Neural cell (in vitro differentiated cells): ENCODE measurements around the gene ME3. TPM values are rescaled to one million over a fixed set of nuclear protein-coding genes. Genes with fewer than 3 reads are reported as not detected.

Experiments
- H2AFZ ChIP-seq: fragments of 200-600, 300-800 bp; sonication (generic), shearing (Covaris generic); 2 replicates; pipeline ENCODE4 v1.6.0; 2014; ENCODE audit warnings: low read depth, mild to moderate bottlenecking, antibody characterized with exemption, low read length, moderate library complexity
- H3F3A ChIP-seq: fragments of 200-600 bp; shearing (Covaris generic); 2 replicates; pipeline ENCODE4 v1.6.1; 2016; ENCODE audit warnings: mild to moderate bottlenecking, moderate library complexity, mixed read lengths, antibody characterized with exemption, low read length; ENCODE audit not compliant: insufficient read depth, poor library complexity, severe bottlenecking
- H3K27ac ChIP-seq: fragments of 200-600, 300-800 bp; sonication (generic), shearing (Covaris generic); 2 replicates; pipeline ENCODE4 v1.5.1; 2014; ENCODE audit warnings: mild to moderate bottlenecking, low read length, moderate library complexity
- H3K27me3 ChIP-seq: fragments of 300-800, 200-600 bp; sonication (generic), shearing (Covaris generic); 2 replicates; pipeline ENCODE4 v1.6.0; 2014; ENCODE audit warnings: mild to moderate bottlenecking, low read depth, low read length, moderate library complexity; ENCODE audit not compliant: insufficient read depth
- H3K36me3 ChIP-seq: fragments of 300-800, 200-600 bp; sonication (generic), shearing (Covaris generic); 2 replicates; pipeline ENCODE4 v1.5.1; 2014; ENCODE audit warnings: mild to moderate bottlenecking, antibody characterized with exemption, low read length, moderate library complexity; ENCODE audit not compliant: insufficient read depth
- H3K4me2 ChIP-seq: fragments of 300-800, 200-600 bp; sonication (generic), shearing (Covaris generic); 2 replicates; pipeline ENCODE4 v1.6.0; 2014; ENCODE audit warnings: mild to moderate bottlenecking, low read length
- H3K4me3 ChIP-seq: fragments of 300-800, 200-600 bp; sonication (generic), shearing (Covaris generic); 2 replicates; pipeline ENCODE4 v1.5.1; 2014; ENCODE audit warnings: mild to moderate bottlenecking, low read length, moderate library complexity
- H3K79me2 ChIP-seq: fragments of 200-600 bp; shearing (Covaris generic); replicated peaks from 2 replicates; pipeline ENCODE4 v1.6.0; 2014; ENCODE audit warnings: mild to moderate bottlenecking, low read length, moderate library complexity; ENCODE audit not compliant: insufficient read depth
- H3K9ac ChIP-seq: fragments of 300-800, 200-600 bp; sonication (generic), shearing (Covaris generic); 2 replicates; pipeline ENCODE4 v1.6.1; 2016; ENCODE audit warnings: mild to moderate bottlenecking, low read length, mixed read lengths
- H3K9me2 ChIP-seq: fragments of 200-600 bp; shearing (Covaris generic); 2 replicates; pipeline ENCODE4 v1.6.1; 2016; ENCODE audit warnings: mild to moderate bottlenecking, low read length, mixed read lengths; ENCODE audit not compliant: insufficient read depth
- H3K9me3 ChIP-seq: fragments of 200-600, 300-800 bp; sonication (generic), shearing (Covaris generic); 2 replicates; pipeline ENCODE4 v1.6.1; 2016; ENCODE audit warnings: mild to moderate bottlenecking, mixed run types, low read length, moderate library complexity, mixed read lengths
- H4K20me1 ChIP-seq: fragments of 200-600 bp; shearing (Covaris generic); 2 replicates; pipeline ENCODE4 v1.6.1; 2016; ENCODE audit warnings: mild to moderate bottlenecking, mixed run types; ENCODE audit not compliant: insufficient read depth
- CTCF ChIP-seq: fragments of 450-650 bp; IDR thresholded peaks from 2 replicates; pipeline ENCODE4 v1.5.1; 2014; ENCODE audit warnings: antibody characterized with exemption, mild to moderate bottlenecking, moderate library complexity; ENCODE audit not compliant: poor library complexity, severe bottlenecking
- EP300 ChIP-seq: fragments of 450-650 bp; conservative IDR thresholded peaks from 2 replicates; pipeline ENCODE4 v1.6.1; 2014; ENCODE audit warnings: antibody characterized with exemption, mild to moderate bottlenecking, moderate library complexity; ENCODE audit not compliant: poor library complexity, severe bottlenecking
- EZH2 ChIP-seq: fragments of 200-600, 300-800 bp; shearing (Covaris generic), sonication (generic); IDR thresholded peaks from 2 replicates; pipeline ENCODE4 v1.6.1; 2014; ENCODE audit warnings: antibody characterized with exemption, low read length, borderline replicate concordance, mild to moderate bottlenecking; ENCODE audit not compliant: insufficient read depth, poor library complexity, severe bottlenecking
- MXI1 ChIP-seq: fragments of 450-650 bp; conservative IDR thresholded peaks from 2 replicates; pipeline ENCODE4 v1.6.1; 2014; ENCODE audit warnings: antibody characterized with exemption, mild to moderate bottlenecking; ENCODE audit not compliant: poor library complexity, severe bottlenecking
- POLR2AphosphoS5 ChIP-seq: IDR thresholded peaks from 2 replicates; pipeline ENCODE4 v1.6.1; 2012
- RAD21 ChIP-seq: fragments of 450-650 bp; conservative IDR thresholded peaks from 2 replicates; pipeline ENCODE4 v1.6.1; 2014; ENCODE audit warnings: antibody characterized with exemption, mild to moderate bottlenecking, moderate library complexity
- REST ChIP-seq: IDR thresholded peaks from 2 replicates; pipeline ENCODE4 v1.6.1; 2012; ENCODE audit warnings: borderline replicate concordance
- SMC3 ChIP-seq: fragments of 450-650 bp; conservative IDR thresholded peaks from 2 replicates; pipeline ENCODE4 v1.6.1; 2014; ENCODE audit warnings: antibody characterized with exemption, mild to moderate bottlenecking, moderate library complexity; ENCODE audit not compliant: poor library complexity
- TAF1 ChIP-seq: IDR thresholded peaks from 2 replicates; pipeline ENCODE4 v1.6.1; 2012; ENCODE audit warnings: low read depth
- polyA plus RNA-seq: library from polyadenylated mRNA; depleted of rRNA; stranded (reverse); fragments of >200 nt; gene quantifications from 2 replicates; pipeline ENCODE4 v1.2.3, GENCODE V29; 2014

ME3 gene
- polyA plus RNA-seq, 1 donor from 2014 or later, result 2.1 TPM

GRCh38 chr11:86449993-86450629 lies 222.3 kb downstream of the ME3 start:
- H4K20me1 ChIP-seq, result no peaks in the 10 kb centered on the region
- no peak for TF ChIP-seq TAF1
- TF ChIP-seq MXI1, result no peak
- TF ChIP-seq REST, result no peak
- no peak for TF ChIP-seq RAD21
- no peak for TF ChIP-seq EZH2
- TF ChIP-seq SMC3, result no peak
- no peak for TF ChIP-seq EP300
- no peak for TF ChIP-seq CTCF
- TF ChIP-seq POLR2AphosphoS5, result no peak
- H3K4me3 ChIP-seq, result no peak overlapping the region
- H3K9me2 ChIP-seq, result no peaks in the 10 kb centered on the region
- no peaks in the 10 kb centered on the region for H3K27me3 ChIP-seq
- H3K27ac ChIP-seq, result no peak overlapping the region
- H3K4me2 ChIP-seq, result no peak overlapping the region
- H3K9me3 ChIP-seq, result no peaks in the 10 kb centered on the region
- H3K9ac ChIP-seq, result no peak overlapping the region
- no peaks in the 10 kb centered on the region for H3F3A ChIP-seq
- H3K79me2 ChIP-seq, result no peaks in the 10 kb centered on the region
- no peak overlapping the region for H2AFZ ChIP-seq
- H3K36me3 ChIP-seq, result no peaks in the 10 kb centered on the region

- no peak for TF ChIP-seq CTCF
- TF ChIP-seq EZH2, result no peak
- no peak for TF ChIP-seq SMC3
- no peak for TF ChIP-seq POLR2AphosphoS5
- TF ChIP-seq EP300, result no peak
- TF ChIP-seq RAD21, result no peak
- TF ChIP-seq REST, result no peak
- TF ChIP-seq TAF1, result no peak
- TF ChIP-seq MXI1, result no peak
- Histone ChIP-seq H3K79me2 (no peaks in the 10 kb centered on the region), H2AFZ (no peak overlapping the region), H3K27ac (no peak overlapping the region), H3K9me2 (no peaks in the 10 kb centered on the region), H4K20me1 (no peaks in the 10 kb centered on the region), H3K36me3 (no peaks in the 10 kb centered on the region), H3K4me2 (no peak overlapping the region), H3K9me3 (no peaks in the 10 kb centered on the region), H3K9ac (no peak overlapping the region), H3F3A (no peaks in the 10 kb centered on the region), H3K4me3 (no peak overlapping the region), H3K27me3 (no peaks in the 10 kb centered on the region)
These were observed 224.5 kb downstream of the ME3 start for GRCh38 chr11:86447763-86448480.
